GM12801 (cell line): ENCODE measurements around the gene UBA1.

Experiments used
- CTCF ChIP-seq: IDR thresholded peaks from one replicate; pipeline ENCODE4 v1.5.1; 2011; ENCODE audit warnings: control low read depth; ENCODE audit not compliant: insufficient read length; ENCODE audit errors: extremely low read depth

The UBA1 gene

GRCh38 chrX:47164420-47164819 is 29.2 kb upstream of the UBA1 start:
- no peak for TF ChIP-seq CTCF

GRCh38 chrX:47166126-47166525 is 27.5 kb upstream of the UBA1 start:
- TF ChIP-seq CTCF = no peak

- no peak for TF ChIP-seq CTCF
Observed at GRCh38 chrX:47168495-47169073, 25.0 kb upstream of the UBA1 start.

- TF ChIP-seq CTCF = no peak
Observed at GRCh38 chrX:47169273-47169672, 24.4 kb upstream of the UBA1 start.

- no peak for TF ChIP-seq CTCF
Observed at GRCh38 chrX:47169726-47170515, 23.7 kb upstream of the UBA1 start.

- no peak for TF ChIP-seq CTCF
Observed at GRCh38 chrX:47170861-47171692, 22.6 kb upstream of the UBA1 start.

- no peak for TF ChIP-seq CTCF
Observed at GRCh38 chrX:47171996-47172395, 21.6 kb upstream of the UBA1 start.
